Measurements from ENCODE around the gene JAK3. TPM values are rescaled to one million over a fixed set of nuclear protein-coding genes. Genes with fewer than 3 reads are reported as not detected.
"Not testable (repeated sequence)": the region's sequence is repeated elsewhere in the genome, so short reads cannot be mapped to it uniquely, and the experiment has no call there.

Gene JAK3
- polyA plus RNA-seq, 2 of the 4 experiments (the other 2 are of a cell fraction): 0.31 to 0.89 TPM

DNA sequence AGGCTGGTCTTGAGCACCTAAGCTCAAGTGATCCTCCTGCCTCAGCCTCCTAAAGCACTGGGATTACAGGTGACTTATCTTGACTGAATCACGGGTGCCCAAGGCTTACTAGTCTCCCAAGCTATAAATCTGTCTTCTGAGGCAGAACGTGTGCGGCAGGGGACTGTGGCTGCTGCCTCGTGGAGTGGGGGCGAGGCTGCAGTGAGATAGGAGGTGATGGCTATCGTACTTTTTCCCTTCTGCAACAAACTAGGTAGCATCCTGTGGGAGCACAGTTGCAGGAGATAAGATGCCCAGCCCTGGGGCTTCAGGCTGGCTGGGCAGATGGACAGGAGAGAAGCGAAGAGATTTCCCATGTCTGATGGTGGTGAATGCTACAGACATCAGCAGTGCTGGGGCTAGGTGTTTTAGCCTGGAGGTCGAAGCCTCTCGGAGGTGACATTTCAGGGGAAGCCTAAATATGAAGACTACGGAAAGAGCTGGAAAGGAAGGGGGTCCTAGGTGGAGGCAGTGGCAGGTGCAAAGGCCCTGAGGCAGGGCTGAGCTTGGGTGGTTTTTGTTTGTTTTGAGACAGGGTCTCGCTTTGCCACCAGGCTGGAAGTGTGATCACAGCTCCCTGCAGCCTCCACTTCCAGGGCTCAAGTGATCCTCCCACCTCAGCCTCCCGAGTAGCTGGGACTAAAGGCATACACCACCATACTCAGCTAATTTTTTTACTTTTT is 45.5 kb downstream of the JAK3 start:
- Histone ChIP-seq H3K4me1 (peaks cover 10% of the 10 kb centered on the region), H3K27ac (no peak overlapping the region), H3K4me2 (no peak overlapping the region), H3K4me3 (no peak overlapping the region), H3K9me3 (no peaks in the 10 kb centered on the region)
- FAIRE-seq (no peak), DNase-seq (ENCODE audit: low read depth in 1 of 2, low spot score in 1 of 2) (no peak), ATAC-seq (no peak)
- CTCF ChIA-PET: interaction anchor here (0.6 to 1.5 kb wide), 4 partner anchors 18 to 248 kb away, joined by 3 to 6 read pairs (median 4); no protein-coding TSS in a partner anchor
- 81% methylated on average over 12 of the region's 12 CpGs for WGBS (ENCODE audit: missing lambda C conversion rate)
- POLR2A ChIA-PET: interaction anchor here (0.6 kb wide), 1 partner anchor 51 kb away, joined by 3 read pairs; no protein-coding TSS in a partner anchor
- TF ChIP-seq RFX5 (IDR thresholded peaks at IDR 0.05): no peak
- TF ChIP-seq, protein P1, sequence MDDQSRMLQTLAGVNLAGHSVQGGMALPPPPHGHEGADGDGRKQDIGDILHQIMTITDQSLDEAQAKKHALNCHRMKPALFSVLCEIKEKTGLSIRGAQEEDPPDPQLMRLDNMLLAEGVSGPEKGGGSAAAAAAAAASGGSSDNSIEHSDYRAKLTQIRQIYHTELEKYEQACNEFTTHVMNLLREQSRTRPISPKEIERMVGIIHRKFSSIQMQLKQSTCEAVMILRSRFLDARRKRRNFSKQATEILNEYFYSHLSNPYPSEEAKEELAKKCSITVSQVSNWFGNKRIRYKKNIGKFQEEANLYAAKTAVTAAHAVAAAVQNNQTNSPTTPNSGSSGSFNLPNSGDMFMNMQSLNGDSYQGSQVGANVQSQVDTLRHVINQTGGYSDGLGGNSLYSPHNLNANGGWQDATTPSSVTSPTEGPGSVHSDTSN (IDR thresholded peaks at IDR 0.05): no peak

DNA sequence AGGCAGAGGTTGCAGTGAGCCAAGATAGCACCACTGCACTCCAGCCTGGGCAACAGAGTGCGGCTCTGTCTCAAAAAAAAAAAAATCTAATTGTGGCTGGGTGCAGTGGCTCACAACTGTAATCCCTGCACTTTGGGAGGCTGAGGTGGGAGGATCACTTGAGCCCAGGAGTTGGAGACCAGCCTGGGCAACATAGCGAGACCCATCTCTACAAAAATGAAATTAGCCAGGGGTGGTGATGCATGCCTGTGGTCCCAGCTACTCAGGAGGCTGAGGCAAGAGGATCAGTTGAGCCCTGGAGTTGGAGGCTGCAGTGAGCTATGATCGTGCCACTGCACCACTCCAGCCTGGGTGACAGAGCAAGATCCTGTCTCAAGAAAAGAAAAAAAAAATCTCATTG is 49.2 kb downstream of the JAK3 start:
- H3K4me3 ChIP-seq; ATAC-seq; FAIRE-seq; DNase-seq (ENCODE audit: low read depth in 1 of 2, low spot score in 1 of 2); H3K9me3 ChIP-seq; H3K4me2 ChIP-seq: not testable (repeated sequence)
- peak overlapping the region; percentile 85 to 91 for H3K27ac ChIP-seq
- H3K4me1 ChIP-seq: peaks cover 33% of the 10 kb centered on the region
- WGBS (ENCODE audit: missing lambda C conversion rate): 100% methylated on average over 3 of the region's 3 CpGs
- POLR2A ChIA-PET: interaction anchor here (0.6 kb wide), 1 partner anchor 61 kb away, joined by 4 read pairs; no protein-coding TSS in a partner anchor
- CTCF ChIA-PET: interaction anchor here (0.6 to 1.7 kb wide), 3 partner anchors 13 to 134 kb away, joined by 3 to 6 read pairs (median 4); no protein-coding TSS in a partner anchor

DNA sequence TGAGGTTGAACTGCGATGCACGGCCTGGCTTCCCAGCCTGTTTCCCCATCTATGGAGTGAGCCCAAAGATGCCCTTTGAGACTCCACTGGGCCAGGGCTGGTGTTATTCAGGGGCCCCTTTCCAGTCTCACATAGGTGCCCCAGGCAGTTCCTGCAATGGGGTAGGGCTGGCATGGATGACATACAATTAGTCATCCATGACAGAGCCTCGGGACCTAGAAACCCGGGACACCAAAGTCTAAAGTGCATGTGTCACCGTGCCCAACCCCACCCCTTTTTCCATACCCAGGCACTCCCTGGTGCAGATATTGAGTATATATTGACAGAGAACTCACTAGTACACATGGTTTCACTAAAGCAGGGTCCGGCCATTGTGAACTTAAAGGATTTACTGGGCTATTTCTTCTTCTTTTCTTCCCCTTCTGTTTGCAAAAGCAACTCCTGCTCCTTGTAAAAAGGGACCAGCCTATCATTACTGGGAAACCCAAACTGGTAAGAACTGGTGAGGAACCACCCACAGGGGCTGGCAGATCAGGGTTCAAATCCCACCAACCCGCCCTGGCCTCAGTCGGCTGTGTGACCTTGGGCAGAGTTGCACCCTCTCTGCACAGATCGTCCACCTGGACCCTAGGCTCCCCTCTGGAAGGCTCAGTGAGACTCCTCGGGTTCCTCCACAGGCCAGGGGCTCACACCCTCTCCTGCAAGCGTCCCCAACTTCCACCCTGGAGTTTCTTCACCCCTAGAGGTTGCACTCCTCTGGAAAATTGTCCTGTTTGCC is 50.2 kb downstream of the JAK3 start:
- peak overlapping the region; percentile 85 to 91 for H3K27ac ChIP-seq
- WGBS (ENCODE audit: missing lambda C conversion rate): 12% methylated on average over 10 of the region's 11 CpGs
- FAIRE-seq: no peak
- TF ChIP-seq NFE2L2 (conservative IDR thresholded peaks at IDR 0.05; ENCODE audit: low read length) (no peak), RCOR1 (IDR thresholded peaks at IDR 0.05; ENCODE audit: low read depth, low read length) (no peak), NPAS2 (CRISPR knock-in tag; IDR thresholded peaks at IDR 0.05; ENCODE audit: borderline replicate concordance) (no peak), JUNB (IDR thresholded peaks at IDR 0.05) (peak; percentile 38; the same call in 1 of the 2 replicates), SREBF2 (IDR thresholded peaks at IDR 0.05) (no peak), ZNF302 (CRISPR knock-in tag; IDR thresholded peaks at IDR 0.05) (no peak), JUN (IDR thresholded peaks at IDR 0.05) (0 out of 5 replicates have a peak, but pooled peaks of 1 of the 2 experiments have one; percentile 34), KDM5A (IDR thresholded peaks at IDR 0.05) (no peak), TFCP2L1 (CRISPR knock-in tag; IDR thresholded peaks at IDR 0.05) (no peak), ZFP36 (IDR thresholded peaks at IDR 0.05; ENCODE audit: borderline replicate concordance, partially characterized antibody) (no peak), FOSL2 (IDR thresholded peaks at IDR 0.05) (peak; percentile 38; the same call in 1 of the 2 replicates), FOSL2 (CRISPR knock-in tag; IDR thresholded peaks at IDR 0.05) (peak; percentile 90), ZC3H11A (IDR thresholded peaks at IDR 0.05) (no peak), TP53 (CRISPR knock-in tag; IDR thresholded peaks at IDR 0.05) (no peak), CHD4 (IDR thresholded peaks at IDR 0.05; ENCODE audit: borderline replicate concordance) (no peak), CBX8 (IDR thresholded peaks at IDR 0.05) (no peak), RARB (CRISPR knock-in tag; IDR thresholded peaks at IDR 0.05) (no peak), HOXA7 (CRISPR knock-in tag; IDR thresholded peaks at IDR 0.05) (no peak), CHD2 (IDR thresholded peaks at IDR 0.05; ENCODE audit: low read length, partially characterized antibody) (no peak), POLR2A (IDR thresholded peaks at IDR 0.05; ENCODE audit: low read length) (no peak), ESRRA (IDR thresholded peaks at IDR 0.05; ENCODE audit: borderline replicate concordance, low read length) (no peak), RAD21 (conservative IDR thresholded peaks at IDR 0.05 in 1 of 2, IDR thresholded peaks at IDR 0.05 in 1 of 2) (no peak), HDAC2 (IDR thresholded peaks at IDR 0.05) (no peak)
- TF ChIP-seq, protein P2, sequence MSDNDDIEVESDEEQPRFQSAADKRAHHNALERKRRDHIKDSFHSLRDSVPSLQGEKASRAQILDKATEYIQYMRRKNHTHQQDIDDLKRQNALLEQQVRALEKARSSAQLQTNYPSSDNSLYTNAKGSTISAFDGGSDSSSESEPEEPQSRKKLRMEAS (IDR thresholded peaks at IDR 0.05): peak; percentile 32; the same call in 1 of the 2 replicates
- TF ChIP-seq, protein P3, sequence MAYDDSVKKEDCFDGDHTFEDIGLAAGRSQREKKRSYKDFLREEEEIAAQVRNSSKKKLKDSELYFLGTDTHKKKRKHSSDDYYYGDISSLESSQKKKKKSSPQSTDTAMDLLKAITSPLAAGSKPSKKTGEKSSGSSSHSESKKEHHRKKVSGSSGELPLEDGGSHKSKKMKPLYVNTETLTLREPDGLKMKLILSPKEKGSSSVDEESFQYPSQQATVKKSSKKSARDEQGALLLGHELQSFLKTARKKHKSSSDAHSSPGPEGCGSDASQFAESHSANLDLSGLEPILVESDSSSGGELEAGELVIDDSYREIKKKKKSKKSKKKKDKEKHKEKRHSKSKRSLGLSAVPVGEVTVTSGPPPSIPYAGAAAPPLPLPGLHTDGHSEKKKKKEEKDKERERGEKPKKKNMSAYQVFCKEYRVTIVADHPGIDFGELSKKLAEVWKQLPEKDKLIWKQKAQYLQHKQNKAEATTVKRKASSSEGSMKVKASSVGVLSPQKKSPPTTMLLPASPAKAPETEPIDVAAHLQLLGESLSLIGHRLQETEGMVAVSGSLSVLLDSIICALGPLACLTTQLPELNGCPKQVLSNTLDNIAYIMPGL (CRISPR knock-in tag; IDR thresholded peaks at IDR 0.05; ENCODE audit: borderline replicate concordance): no peak
- TF ChIP-seq, protein P4, sequence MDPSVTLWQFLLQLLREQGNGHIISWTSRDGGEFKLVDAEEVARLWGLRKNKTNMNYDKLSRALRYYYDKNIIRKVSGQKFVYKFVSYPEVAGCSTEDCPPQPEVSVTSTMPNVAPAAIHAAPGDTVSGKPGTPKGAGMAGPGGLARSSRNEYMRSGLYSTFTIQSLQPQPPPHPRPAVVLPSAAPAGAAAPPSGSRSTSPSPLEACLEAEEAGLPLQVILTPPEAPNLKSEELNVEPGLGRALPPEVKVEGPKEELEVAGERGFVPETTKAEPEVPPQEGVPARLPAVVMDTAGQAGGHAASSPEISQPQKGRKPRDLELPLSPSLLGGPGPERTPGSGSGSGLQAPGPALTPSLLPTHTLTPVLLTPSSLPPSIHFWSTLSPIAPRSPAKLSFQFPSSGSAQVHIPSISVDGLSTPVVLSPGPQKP (IDR thresholded peaks at IDR 0.05; ENCODE audit: low read depth, low read length): no peak
- H3K4me3 ChIP-seq: no peak overlapping the region
- CTCF ChIA-PET: interaction anchor here (0.8 to 1.7 kb wide), 3 partner anchors 12 to 31 kb away, joined by 4 to 6 read pairs (median 4); no protein-coding TSS in a partner anchor
- POLR2A ChIA-PET: interaction anchor here (0.7 kb wide), 1 partner anchor 62 kb away, joined by 3 read pairs; no protein-coding TSS in a partner anchor
- peak; percentile 78 to 84 for DNase-seq (ENCODE audit: low read depth in 1 of 2, low spot score in 1 of 2)
- peak; percentile 81 to 85 for ATAC-seq
- peaks cover 33% of the 10 kb centered on the region for H3K4me1 ChIP-seq
- H3K9me3 ChIP-seq: no peaks in the 10 kb centered on the region
- H3K4me2 ChIP-seq: peak overlapping the region; percentile 79
